HCT116 (cell line): Measurements from ENCODE around the gene PDE4D. TPM values are rescaled to one million over a fixed set of nuclear protein-coding genes. Genes with fewer than 3 reads are reported as not detected.

Source experiments
- ATAC-seq: fragments of 200-7000 bp; cut with Tn5 transposase; 2 replicates; pipeline ENCODE4 v1.9.1; 2020; ENCODE audit warnings: mild to moderate bottlenecking, moderate library complexity
- BruUV-seq: library from RNA; stranded (reverse); fragments of 400-500 nt; replicated peaks from 2 replicates; lab custom pipeline; 2021; lab: Mats Ljungman, UMichigan
- CTCF ChIA-PET: fragments of 300-600 bp; sonication (Branson Sonifier 250); formaldehyde crosslinking; loops from one replicate; lab custom pipeline; 2021; ENCODE audit warnings: antibody characterized with exemption; lab: Charles Lee
- POLR2A ChIA-PET: fragments of 300-600, 350-600 bp; sonication (Branson Sonifier 250); formaldehyde crosslinking; loops from one replicate; lab custom pipeline; 2021; ENCODE audit warnings: antibody characterized with exemption; lab: Charles Lee
- RAD21 ChIA-PET, 2 experiments: fragments of 300-600 bp; sonication (Branson Sonifier 250); formaldehyde crosslinking; loops; one replicate each; lab custom pipeline; 2023; ENCODE audit warnings: low total read pairs in 2 of 2; ENCODE audit not compliant: uncharacterized antibody in 2 of 2, unreplicated experiment in 2 of 2, low non-redundant PET in 1 of 2; lab: Charles Lee
- DNase-seq: peaks from one replicate; pipeline ENCODE4 v3.0.0-alpha.2; 2010; ENCODE audit warnings: low read depth, low spot score
- H2AFZ ChIP-seq: fragments of 200-600 bp; shearing (Covaris generic), sonication (generic); 2 replicates; pipeline ENCODE4 v1.6.1; 2017; ENCODE audit warnings: low read depth, mixed run types, mixed read lengths, antibody characterized with exemption, low read length; ENCODE audit not compliant: poor library complexity, severe bottlenecking
- H3K27ac ChIP-seq: 2 replicates; pipeline ENCODE4 v1.5.1; 2012; ENCODE audit warnings: low read depth, low read length
- H3K27me3 ChIP-seq: fragments of 200-600 bp; sonication (generic); 2 replicates; pipeline ENCODE4 v1.6.1; 2016; ENCODE audit warnings: mixed run types, low read length, mixed read lengths; ENCODE audit not compliant: insufficient read depth
- H3K36me3 ChIP-seq, 2 experiments: fragments of 200-500 bp in 1 of 2; fragments of 200-600 bp in 1 of 2; sonication (Bioruptor generic) in 1 of 2; sonication (generic) in 1 of 2; 2 replicates each; pipeline versions ENCODE4 v1.5.1 to v1.6.1; 2014 to 2016; ENCODE audit warnings: low read length in 2 of 2, inconsistent platforms in 1 of 2, mixed read lengths in 1 of 2, mixed run types in 1 of 2; ENCODE audit not compliant: insufficient read depth in 2 of 2, control insufficient read depth in 1 of 2
- H3K4me1 ChIP-seq, 2 experiments: fragments of 200-600 bp in 1 of 2; sonication (generic) in 1 of 2; 2 replicates each; pipeline versions ENCODE4 v1.5.1 to v1.6.1; 2012 to 2017; ENCODE audit warnings: low read length in 2 of 2, inconsistent platforms in 1 of 2, mild to moderate bottlenecking in 1 of 2, mixed read lengths in 1 of 2, mixed run types in 1 of 2, moderate library complexity in 1 of 2; ENCODE audit not compliant: insufficient read depth in 2 of 2, control insufficient read depth in 1 of 2
- H3K4me2 ChIP-seq: fragments of 200-600 bp; sonication (generic); 2 replicates; pipeline ENCODE4 v1.6.1; 2017; ENCODE audit warnings: mixed run types, low read length, mixed read lengths
- H3K4me3 ChIP-seq, 2 experiments: fragments of 200-600 bp in 1 of 2; sonication (generic) in 1 of 2; replicated peaks in 1 of 2; 2 replicates each; pipeline ENCODE4 v1.5.1; 2011 to 2016; ENCODE audit warnings: low read length in 2 of 2, control low read depth in 1 of 2, low read depth in 1 of 2, mild to moderate bottlenecking in 1 of 2, mixed read lengths in 1 of 2, mixed run types in 1 of 2
- H3K79me2 ChIP-seq: fragments of 200-600 bp; sonication (generic); 2 replicates; pipeline ENCODE4 v1.6.1; 2017; ENCODE audit warnings: mild to moderate bottlenecking, mixed run types, low read length, moderate library complexity, mixed read lengths; ENCODE audit not compliant: insufficient read depth
- H3K9ac ChIP-seq: fragments of 200-600 bp; sonication (generic); 2 replicates; pipeline ENCODE4 v1.6.1; 2016; ENCODE audit warnings: low read length, mixed read lengths
- H3K9me2 ChIP-seq: fragments of 200-600 bp; sonication (generic), shearing (Covaris generic); 2 replicates; pipeline ENCODE4 v1.6.1; 2017; ENCODE audit warnings: mixed run types, mild to moderate bottlenecking, moderate library complexity; ENCODE audit not compliant: insufficient read depth
- H3K9me3 ChIP-seq, 2 experiments: fragments of 200-500 bp in 1 of 2; fragments of 200-600 bp in 1 of 2; sonication (Bioruptor generic) in 1 of 2; sonication (generic) in 1 of 2; 2 replicates each; pipeline ENCODE4 v1.6.1; 2014 to 2017; ENCODE audit warnings: low read length in 2 of 2, mixed read lengths in 2 of 2, inconsistent platforms in 1 of 2, low read depth in 1 of 2, mild to moderate bottlenecking in 1 of 2, mixed run types in 1 of 2, moderate library complexity in 1 of 2; ENCODE audit not compliant: control insufficient read depth in 1 of 2, insufficient read depth in 1 of 2
- H4K20me1 ChIP-seq: fragments of 200-600 bp; sonication (generic), shearing (Covaris generic); 2 replicates; pipeline ENCODE4 v1.6.1; 2017; ENCODE audit warnings: mixed run types, mild to moderate bottlenecking, moderate library complexity; ENCODE audit not compliant: insufficient read depth
- CTCF ChIP-seq, 3 experiments: fragments of 200-600 bp in 1 of 3; sonication (generic) in 1 of 3; IDR thresholded peaks in 2 of 3; conservative IDR thresholded peaks in 1 of 3; 2 replicates each; pipeline ENCODE4 v1.5.1; 2012 to 2017; ENCODE audit warnings: low read depth in 2 of 3, low read length in 2 of 3, antibody characterized with exemption in 1 of 3, borderline replicate concordance in 1 of 3, control low read depth in 1 of 3, mild to moderate bottlenecking in 1 of 3, mixed read lengths in 1 of 3, mixed run types in 1 of 3, moderate library complexity in 1 of 3; ENCODE audit not compliant: insufficient read depth in 1 of 3
- ELF1 ChIP-seq: IDR thresholded peaks from 2 replicates; pipeline ENCODE4 v1.6.1; 2012; ENCODE audit warnings: low read depth, borderline replicate concordance
- FOSL1 ChIP-seq: IDR thresholded peaks from 2 replicates; pipeline ENCODE4 v1.6.1; 2012; ENCODE audit warnings: low read depth
- JUND ChIP-seq: IDR thresholded peaks from 2 replicates; pipeline ENCODE4 v1.6.1; 2012
- POLR2A ChIP-seq: IDR thresholded peaks from 2 replicates; pipeline ENCODE4 v1.7.0; 2011; ENCODE audit warnings: borderline replicate concordance; ENCODE audit not compliant: insufficient read depth, insufficient read length; ENCODE audit errors: extremely low read depth
- POLR2AphosphoS5 ChIP-seq: IDR thresholded peaks from 2 replicates; pipeline ENCODE4 v1.6.1; 2011; ENCODE audit warnings: mild to moderate bottlenecking, low read depth, low read length, moderate library complexity
- RAD21 ChIP-seq: IDR thresholded peaks from 2 replicates; pipeline ENCODE4 v1.6.1; 2012; ENCODE audit warnings: low read depth, mild to moderate bottlenecking
- SRF ChIP-seq: IDR thresholded peaks from 2 replicates; pipeline ENCODE4 v1.6.1; 2012; ENCODE audit warnings: low read depth
- ZBTB33 ChIP-seq: IDR thresholded peaks from 2 replicates; pipeline ENCODE4 v1.6.1; 2011; ENCODE audit warnings: mild to moderate bottlenecking, low read length, moderate library complexity; ENCODE audit not compliant: insufficient replicate concordance; ENCODE audit errors: extremely low read depth
- ZFX ChIP-seq: fragments of 450-650 bp; IDR thresholded peaks from 2 replicates; pipeline ENCODE4 v1.6.1; 2017
- intact Hi-C: fragments of 100-400 bp; cut with micrococcal nuclease; formaldehyde crosslinking; loops from 2 replicates; pipeline ENCODE4 v1.10.0; 2022
- total RNA-seq: library from RNA; stranded (reverse); gene quantifications from one replicate; pipeline ENCODE4 v1.2.1, GENCODE V29; 2021; ENCODE audit not compliant: unreplicated experiment
- TF ChIP-seq, protein P1 (sequence below): IDR thresholded peaks from 2 replicates; pipeline ENCODE4 v1.6.1; 2012; ENCODE audit warnings: low read depth

Gene PDE4D
- total RNA-seq, 1 experiment from 2014 or later = 1.1 TPM

DNA sequence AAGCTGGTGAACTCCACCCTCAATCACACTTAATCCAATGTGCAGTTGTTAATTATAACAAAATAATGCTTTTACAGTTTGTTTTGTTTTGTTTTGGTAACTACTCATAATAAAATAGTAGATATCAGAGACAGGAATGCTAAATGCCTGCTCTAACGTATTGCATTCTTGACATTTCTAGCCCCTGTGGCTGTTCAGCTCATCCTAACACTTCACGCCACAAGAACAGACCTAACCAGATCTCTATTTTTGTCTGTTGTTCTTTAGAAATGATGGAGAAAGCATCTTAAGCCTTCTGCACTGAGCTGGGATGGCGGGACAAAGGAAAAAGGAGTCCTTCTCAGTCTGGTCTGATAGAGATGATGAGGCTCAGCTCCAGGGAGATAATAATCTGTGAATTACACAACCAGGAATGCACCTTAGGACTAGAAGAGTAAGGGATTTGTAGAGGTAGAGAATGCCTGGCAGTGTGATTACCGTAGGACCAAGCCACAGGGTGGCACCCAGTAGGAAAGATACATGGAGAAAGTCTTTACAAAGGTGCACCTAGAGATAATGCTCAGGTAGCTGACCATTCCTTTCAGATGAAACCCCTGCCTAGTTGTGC is 628.8 kb downstream of the PDE4D start:
- no peak overlapping the region for H3K4me2 ChIP-seq
- H3K4me1 ChIP-seq = no peaks in the 10 kb centered on the region
- no TSS peak for BruUV-seq
- no peaks in the 10 kb centered on the region for H3K79me2 ChIP-seq
- no peaks in the 10 kb centered on the region for H3K9me2 ChIP-seq
- H3K9me3 ChIP-seq = no peaks in the 10 kb centered on the region
- H4K20me1 ChIP-seq = no peaks in the 10 kb centered on the region
- no peak for ATAC-seq
- H3K36me3 ChIP-seq = no peaks in the 10 kb centered on the region
- H2AFZ ChIP-seq = no peak overlapping the region
- no peak overlapping the region for H3K9ac ChIP-seq
- ChIA-PET POLR2A (no interaction called here), RAD21 (no interaction called here), CTCF (no interaction called here)
- peaks cover 27% of the 10 kb centered on the region; the same call in 1 of the 2 replicates for H3K27me3 ChIP-seq
- DNase-seq = no peak
- H3K4me3 ChIP-seq = no peak overlapping the region
- no peak overlapping the region for H3K27ac ChIP-seq
- intact Hi-C loops = no loop called here
- no peak for TF ChIP-seq ZFX
- TF ChIP-seq SRF = no peak
- TF ChIP-seq FOSL1 = no peak
- TF ChIP-seq ELF1 = no peak
- TF ChIP-seq, protein P1, sequence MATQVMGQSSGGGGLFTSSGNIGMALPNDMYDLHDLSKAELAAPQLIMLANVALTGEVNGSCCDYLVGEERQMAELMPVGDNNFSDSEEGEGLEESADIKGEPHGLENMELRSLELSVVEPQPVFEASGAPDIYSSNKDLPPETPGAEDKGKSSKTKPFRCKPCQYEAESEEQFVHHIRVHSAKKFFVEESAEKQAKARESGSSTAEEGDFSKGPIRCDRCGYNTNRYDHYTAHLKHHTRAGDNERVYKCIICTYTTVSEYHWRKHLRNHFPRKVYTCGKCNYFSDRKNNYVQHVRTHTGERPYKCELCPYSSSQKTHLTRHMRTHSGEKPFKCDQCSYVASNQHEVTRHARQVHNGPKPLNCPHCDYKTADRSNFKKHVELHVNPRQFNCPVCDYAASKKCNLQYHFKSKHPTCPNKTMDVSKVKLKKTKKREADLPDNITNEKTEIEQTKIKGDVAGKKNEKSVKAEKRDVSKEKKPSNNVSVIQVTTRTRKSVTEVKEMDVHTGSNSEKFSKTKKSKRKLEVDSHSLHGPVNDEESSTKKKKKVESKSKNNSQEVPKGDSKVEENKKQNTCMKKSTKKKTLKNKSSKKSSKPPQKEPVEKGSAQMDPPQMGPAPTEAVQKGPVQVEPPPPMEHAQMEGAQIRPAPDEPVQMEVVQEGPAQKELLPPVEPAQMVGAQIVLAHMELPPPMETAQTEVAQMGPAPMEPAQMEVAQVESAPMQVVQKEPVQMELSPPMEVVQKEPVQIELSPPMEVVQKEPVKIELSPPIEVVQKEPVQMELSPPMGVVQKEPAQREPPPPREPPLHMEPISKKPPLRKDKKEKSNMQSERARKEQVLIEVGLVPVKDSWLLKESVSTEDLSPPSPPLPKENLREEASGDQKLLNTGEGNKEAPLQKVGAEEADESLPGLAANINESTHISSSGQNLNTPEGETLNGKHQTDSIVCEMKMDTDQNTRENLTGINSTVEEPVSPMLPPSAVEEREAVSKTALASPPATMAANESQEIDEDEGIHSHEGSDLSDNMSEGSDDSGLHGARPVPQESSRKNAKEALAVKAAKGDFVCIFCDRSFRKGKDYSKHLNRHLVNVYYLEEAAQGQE = no peak
- TF ChIP-seq POLR2A = no peak
- TF ChIP-seq CTCF (IDR thresholded peaks at IDR 0.05 in 2 of 3, conservative IDR thresholded peaks at IDR 0.05 in 1 of 3; ENCODE audit: borderline replicate concordance in 1 of 3, insufficient read depth in 1 of 3, low read depth in 2 of 3, low read length in 2 of 3) = no peak
- TF ChIP-seq ZBTB33 = no peak
- no peak for TF ChIP-seq POLR2AphosphoS5
- TF ChIP-seq RAD21 = no peak
- no peak for TF ChIP-seq JUND
